PC-3 (cell line): ENCODE measurements around the gene SMOC2.

Experiments
- CTCF ChIP-seq: fragments of 300-600 bp; sonication (generic); conservative IDR thresholded peaks from 2 replicates; pipeline ENCODE4 v1.5.1; 2017; ENCODE audit warnings: antibody characterized with exemption, low read depth, mild to moderate bottlenecking, low read length
- EZH2phosphoT487 ChIP-seq: fragments of 300-600 bp; sonication (generic); IDR thresholded peaks from 2 replicates; pipeline ENCODE4 v1.6.1; 2018; ENCODE audit warnings: mild to moderate bottlenecking, antibody characterized with exemption, low read length, borderline replicate concordance

- TF ChIP-seq CTCF (no peak), EZH2phosphoT487 (no peak)
Observed at GRCh38 chr6:168684906-168685305, 243.9 kb downstream of the SMOC2 start.
